Choroid plexus epithelial cell (primary cell): Measurements from ENCODE around the gene SMIM24.

Experiments used
- DNase-seq: peaks from one replicate; pipeline ENCODE4 v3.0.0-alpha.2; 2010; ENCODE audit warnings: low read depth
- H3K4me3 ChIP-seq: 2 replicates; pipeline ENCODE4 v1.5.1; 2011; ENCODE audit warnings: low read depth, mild to moderate bottlenecking, control low read depth, low read length, moderate library complexity
- TF ChIP-seq, protein P1 (sequence below): conservative IDR thresholded peaks from 2 replicates; pipeline ENCODE4 v1.5.1; 2011; ENCODE audit warnings: low read depth, mild to moderate bottlenecking, control low read depth, inconsistent platforms, low read length, moderate library complexity

SMIM24 gene

DNA sequence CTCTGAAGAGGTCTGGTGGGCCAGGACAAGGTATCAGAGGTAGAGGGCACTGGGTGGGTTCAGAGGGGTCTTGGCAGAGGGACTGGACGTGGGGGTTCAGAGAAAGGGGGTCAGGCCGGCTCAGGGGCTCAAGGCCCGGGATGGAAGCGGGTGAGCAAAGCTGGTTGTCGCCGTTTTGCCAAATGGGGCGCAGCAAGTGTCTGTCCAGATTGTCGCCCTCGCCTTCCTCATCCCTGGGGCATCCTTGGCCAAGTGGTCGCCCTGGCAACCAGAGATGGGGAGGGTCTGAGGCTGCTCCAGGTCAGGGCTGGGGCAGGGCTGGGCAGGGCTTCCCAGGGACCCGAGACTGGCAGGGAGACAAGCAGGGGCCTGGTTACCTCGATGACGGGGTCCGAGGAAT, 13.3 kb upstream of the SMIM24 start:
- no peak overlapping the region for H3K4me3 ChIP-seq
- TF ChIP-seq, protein P1, sequence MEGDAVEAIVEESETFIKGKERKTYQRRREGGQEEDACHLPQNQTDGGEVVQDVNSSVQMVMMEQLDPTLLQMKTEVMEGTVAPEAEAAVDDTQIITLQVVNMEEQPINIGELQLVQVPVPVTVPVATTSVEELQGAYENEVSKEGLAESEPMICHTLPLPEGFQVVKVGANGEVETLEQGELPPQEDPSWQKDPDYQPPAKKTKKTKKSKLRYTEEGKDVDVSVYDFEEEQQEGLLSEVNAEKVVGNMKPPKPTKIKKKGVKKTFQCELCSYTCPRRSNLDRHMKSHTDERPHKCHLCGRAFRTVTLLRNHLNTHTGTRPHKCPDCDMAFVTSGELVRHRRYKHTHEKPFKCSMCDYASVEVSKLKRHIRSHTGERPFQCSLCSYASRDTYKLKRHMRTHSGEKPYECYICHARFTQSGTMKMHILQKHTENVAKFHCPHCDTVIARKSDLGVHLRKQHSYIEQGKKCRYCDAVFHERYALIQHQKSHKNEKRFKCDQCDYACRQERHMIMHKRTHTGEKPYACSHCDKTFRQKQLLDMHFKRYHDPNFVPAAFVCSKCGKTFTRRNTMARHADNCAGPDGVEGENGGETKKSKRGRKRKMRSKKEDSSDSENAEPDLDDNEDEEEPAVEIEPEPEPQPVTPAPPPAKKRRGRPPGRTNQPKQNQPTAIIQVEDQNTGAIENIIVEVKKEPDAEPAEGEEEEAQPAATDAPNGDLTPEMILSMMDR: no peak

DNA sequence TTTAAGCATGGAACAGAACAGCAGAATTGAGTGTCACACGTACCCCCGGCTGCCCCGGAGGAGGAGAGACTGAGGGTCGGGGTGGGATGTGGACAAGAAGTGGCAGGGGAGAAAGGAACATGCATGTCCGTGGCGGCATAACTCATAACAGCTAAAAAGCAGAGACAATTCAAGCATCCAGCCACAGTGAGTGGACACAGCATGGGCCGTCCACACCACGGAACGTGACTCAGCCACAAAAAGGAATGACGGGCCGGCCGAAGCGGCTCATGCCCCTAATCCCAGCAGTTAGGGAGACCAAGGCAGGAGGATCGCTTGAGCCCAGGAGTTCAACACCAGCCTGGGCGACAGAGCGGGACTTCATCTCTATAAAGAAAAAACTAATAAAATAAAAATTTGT, 12.6 kb upstream of the SMIM24 start:
- H3K4me3 ChIP-seq: no peak overlapping the region
- TF ChIP-seq, protein P1: no peak
- DNase-seq: no peak

More for the DNA sequence above, 13.3 kb upstream of the SMIM24 start:
- DNase-seq: no peak

DNA sequence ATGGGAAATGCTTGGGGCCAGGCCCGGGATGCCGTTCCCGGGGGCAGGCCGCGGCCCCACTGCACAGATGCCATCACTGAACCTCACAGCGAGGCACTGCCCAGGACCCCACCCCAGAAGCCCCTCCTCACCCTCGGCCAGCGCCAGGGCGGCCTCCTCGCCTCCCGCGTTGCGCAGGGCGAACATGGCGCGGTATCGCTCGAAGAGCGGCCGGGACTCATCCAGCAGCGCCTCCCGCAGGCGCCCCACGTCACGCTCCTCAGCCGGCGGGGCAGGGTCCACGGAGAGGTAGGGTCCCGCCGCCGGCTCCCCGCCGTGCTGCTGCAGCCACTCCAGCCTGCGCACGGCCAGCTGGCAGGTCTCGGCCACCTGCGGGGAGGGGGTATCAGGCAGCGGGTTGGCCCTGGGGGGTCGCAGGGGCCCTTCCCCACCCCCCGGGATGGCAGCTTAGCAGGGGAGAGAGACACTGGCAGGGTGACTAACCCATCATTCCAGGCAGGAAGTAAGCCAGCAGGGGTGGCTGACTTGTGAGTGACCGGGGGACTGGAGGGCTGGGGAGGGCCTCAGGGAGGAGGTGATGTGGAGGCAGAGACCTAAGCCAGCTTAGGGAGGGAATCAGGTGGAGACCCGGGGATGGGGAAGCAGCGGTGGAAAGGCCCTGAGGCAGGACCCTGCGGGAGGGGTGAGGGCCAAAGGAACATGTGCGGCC, 12.0 kb upstream of the SMIM24 start:
- TF ChIP-seq, protein P1: no peak
- no peak overlapping the region for H3K4me3 ChIP-seq
- no peak for DNase-seq

DNA sequence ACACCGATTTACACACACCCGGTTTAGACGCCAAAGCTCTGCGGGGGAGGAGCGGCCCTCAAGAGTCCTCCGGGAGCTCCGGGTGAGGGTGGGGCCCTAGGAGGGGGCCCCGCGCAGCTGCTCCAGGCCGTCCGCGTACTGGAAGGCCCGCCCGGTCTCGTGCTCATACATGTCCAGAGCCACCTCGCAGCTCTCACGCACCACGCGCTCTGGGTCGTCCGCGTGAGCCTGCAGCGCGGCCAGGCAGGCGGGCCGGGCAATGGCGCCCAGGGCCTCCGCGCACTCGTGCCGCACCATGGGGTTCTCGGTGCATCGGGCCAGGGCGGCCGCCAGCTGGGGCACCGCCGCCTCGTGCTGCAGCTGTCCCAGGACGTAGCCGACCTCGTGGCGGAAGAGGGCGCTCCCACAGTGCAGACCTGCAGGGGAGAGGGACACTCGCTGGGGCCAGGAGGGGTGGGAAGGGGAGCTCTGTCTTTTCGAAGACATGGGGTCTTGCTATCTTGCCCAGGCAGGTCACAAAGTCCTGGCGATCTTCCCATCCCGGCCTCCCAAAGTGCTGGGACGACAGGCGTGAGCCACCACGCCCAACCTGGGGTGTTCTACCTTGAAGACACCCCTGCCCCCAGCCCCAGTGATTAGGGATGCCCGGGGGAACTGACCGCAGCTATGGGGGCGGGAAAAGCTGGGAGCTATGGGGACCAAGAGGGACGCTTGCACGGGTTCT, 11.2 kb upstream of the SMIM24 start:
- TF ChIP-seq, protein P1: no peak
- no peak overlapping the region for H3K4me3 ChIP-seq
- no peak for DNase-seq

DNA sequence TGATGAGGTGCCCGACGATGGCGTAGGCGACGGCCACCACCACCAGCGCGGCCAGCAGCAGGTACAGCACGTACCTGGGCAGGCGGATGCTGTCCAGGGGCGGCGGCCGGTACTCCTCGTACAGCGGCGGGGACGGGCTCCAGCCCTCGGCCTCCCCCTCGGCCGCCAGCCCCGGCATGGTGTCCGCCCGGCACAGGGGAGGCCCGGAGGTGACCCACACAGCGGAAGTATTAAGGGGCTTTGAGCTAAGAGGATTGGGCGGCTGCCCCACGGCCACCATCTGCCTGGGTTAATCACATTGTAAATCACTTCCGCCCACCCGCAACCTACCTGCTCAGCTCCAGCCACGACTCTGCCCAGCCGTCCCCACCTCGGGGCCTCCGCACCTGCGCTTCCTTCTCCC, 2.9 kb upstream of the SMIM24 start, which contains the start of gene SMIM44:
TSS of gene SMIM44 (minus strand) at position 216 of the 403 bp plus-strand sequence. CDS start at position 178, 38 bp downstream.
- TF ChIP-seq, protein P1: no peak
- no peak within 1 kb of the TSS for H3K4me3 ChIP-seq
- DNase-seq: no peak

DNA sequence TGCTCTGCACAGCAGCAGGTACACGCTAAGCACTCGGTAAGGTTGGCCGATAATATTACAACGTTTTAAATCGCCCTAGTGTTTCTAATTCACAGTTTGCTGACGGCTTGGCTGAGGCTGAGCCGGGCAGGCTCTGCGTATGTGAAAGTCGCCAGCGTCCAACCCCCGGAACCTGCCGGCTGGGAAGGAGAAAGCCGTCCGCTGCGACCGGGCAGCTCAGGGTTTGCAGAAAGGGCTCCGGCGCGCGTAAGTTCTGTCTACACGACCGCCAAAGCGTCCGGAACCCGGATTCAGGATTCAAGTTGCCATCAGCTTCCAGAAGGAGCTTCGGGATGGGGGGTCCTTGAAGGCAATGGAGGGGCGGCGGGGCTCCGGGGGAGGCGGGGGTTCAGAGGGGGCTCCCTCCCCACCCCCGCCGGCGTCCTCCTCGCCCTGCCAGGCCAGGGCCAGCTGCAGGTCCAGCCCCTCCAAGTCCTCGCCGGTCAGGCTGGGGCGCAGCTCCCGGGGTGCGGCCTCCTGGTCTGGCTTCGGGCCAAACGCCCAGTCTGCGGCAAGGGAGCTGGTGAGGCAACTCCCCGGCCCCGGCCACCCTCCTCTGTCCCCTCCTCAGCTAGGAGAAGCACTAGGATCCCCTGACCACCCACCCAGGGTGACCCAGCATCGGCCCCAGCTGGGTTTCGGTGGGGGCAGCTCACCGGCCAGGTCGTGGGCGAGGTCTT, 2.3 kb upstream of the SMIM24 start:
- no peak for DNase-seq
- TF ChIP-seq, protein P1: no peak
- no peak overlapping the region for H3K4me3 ChIP-seq
